Mesenchymal stem cell (in vitro differentiated cells and primary cell): ENCODE measurements around the gene XPA.

ENCODE experiments used
- DNase-seq: peaks from one replicate; pipeline ENCODE4 v3.0.0-alpha.2; 2013
- H2AFZ ChIP-seq: one replicate; pipeline ENCODE4 v1.6.1; 2013; ENCODE audit warnings: low read depth, mild to moderate bottlenecking, control low read depth, inconsistent platforms, low read length, moderate library complexity
- H2AK5ac ChIP-seq: 2 replicates; pipeline ENCODE4 v1.6.1; 2013; ENCODE audit warnings: low read length, moderate library complexity, mild to moderate bottlenecking, inconsistent platforms; ENCODE audit not compliant: severe bottlenecking
- H2BK120ac ChIP-seq: one replicate; pipeline ENCODE4 v1.6.1; 2013; ENCODE audit warnings: low read depth, mild to moderate bottlenecking, inconsistent platforms, low read length, moderate library complexity
- H2BK12ac ChIP-seq, 2 experiments: one replicate each; pipeline ENCODE4 v1.6.1; 2013; ENCODE audit warnings: inconsistent platforms in 2 of 2, low read length in 2 of 2, mild to moderate bottlenecking in 2 of 2, moderate library complexity in 2 of 2, control low read depth in 1 of 2
- H2BK15ac ChIP-seq: one replicate; pipeline ENCODE4 v1.6.1; 2013; ENCODE audit warnings: mild to moderate bottlenecking, low read depth, inconsistent platforms; ENCODE audit not compliant: poor library complexity, severe bottlenecking
- H2BK5ac ChIP-seq: 2 replicates; pipeline ENCODE4 v1.6.1; 2013; ENCODE audit warnings: low read depth, mild to moderate bottlenecking, low read length, control low read depth, inconsistent platforms; ENCODE audit not compliant: poor library complexity, severe bottlenecking
- H3K14ac ChIP-seq, 2 experiments: one replicate each; pipeline ENCODE4 v1.6.1; 2013; ENCODE audit warnings: inconsistent platforms in 2 of 2, low read length in 2 of 2, control low read depth in 1 of 2, mild to moderate bottlenecking in 1 of 2, moderate library complexity in 1 of 2
- H3K18ac ChIP-seq, 2 experiments: one replicate each; pipeline ENCODE4 v1.6.1; 2013; ENCODE audit warnings: inconsistent platforms in 2 of 2, low read length in 2 of 2, control low read depth in 1 of 2, low read depth in 1 of 2, mild to moderate bottlenecking in 1 of 2
- H3K23ac ChIP-seq, 2 experiments: one replicate each; pipeline ENCODE4 v1.6.1; 2013; ENCODE audit warnings: inconsistent platforms in 2 of 2, low read length in 2 of 2, mild to moderate bottlenecking in 2 of 2, moderate library complexity in 2 of 2, control low read depth in 1 of 2
- H3K27ac ChIP-seq: 2 replicates; pipeline ENCODE4 v1.5.1; 2013; ENCODE audit warnings: mild to moderate bottlenecking, moderate library complexity, low read length, control low read depth, inconsistent platforms; ENCODE audit not compliant: poor library complexity, severe bottlenecking
- H3K27me3 ChIP-seq, 2 experiments: 2 replicates each; pipeline versions ENCODE4 v1.6.1 to v1.7.0; 2013; ENCODE audit warnings: low read length in 2 of 2, mild to moderate bottlenecking in 2 of 2, moderate library complexity in 2 of 2, control low read depth in 1 of 2, inconsistent platforms in 1 of 2; ENCODE audit not compliant: control insufficient read depth in 1 of 2, insufficient read depth in 1 of 2
- H3K36me3 ChIP-seq, 2 experiments: 2 replicates each; pipeline versions ENCODE4 v1.6.1 to v1.7.0; 2013; ENCODE audit warnings: low read length in 2 of 2, control low read depth in 1 of 2, inconsistent platforms in 1 of 2, low read depth in 1 of 2, mild to moderate bottlenecking in 1 of 2; ENCODE audit not compliant: insufficient read depth in 2 of 2, control insufficient read depth in 1 of 2
- H3K4ac ChIP-seq, 2 experiments: one replicate each; pipeline ENCODE4 v1.6.1; 2013; ENCODE audit warnings: inconsistent platforms in 2 of 2, low read length in 2 of 2, mild to moderate bottlenecking in 2 of 2, moderate library complexity in 2 of 2, control low read depth in 1 of 2, low read depth in 1 of 2
- H3K4me1 ChIP-seq: 2 replicates; pipeline ENCODE4 v1.6.1; 2013; ENCODE audit warnings: low read depth, low read length, control low read depth; ENCODE audit not compliant: control insufficient read depth, insufficient read depth
- H3K4me2 ChIP-seq: 2 replicates; pipeline ENCODE4 v1.6.1; 2013; ENCODE audit warnings: low read length, mild to moderate bottlenecking, inconsistent platforms; ENCODE audit not compliant: poor library complexity, severe bottlenecking
- H3K4me3 ChIP-seq, 2 experiments: 2 replicates each; pipeline versions ENCODE4 v1.5.1 to v1.7.0; 2013; ENCODE audit warnings: low read length in 2 of 2, mild to moderate bottlenecking in 2 of 2, control low read depth in 1 of 2, low read depth in 1 of 2; ENCODE audit not compliant: insufficient read depth in 1 of 2
- H3K79me1 ChIP-seq: replicated peaks from 2 replicates; pipeline ENCODE4 v1.6.1; 2013; ENCODE audit warnings: mild to moderate bottlenecking, control low read depth, low read length, inconsistent platforms; ENCODE audit not compliant: poor library complexity, severe bottlenecking
- H3K9ac ChIP-seq: 2 replicates; pipeline ENCODE4 v1.7.0; 2013; ENCODE audit warnings: mild to moderate bottlenecking, low read length, moderate library complexity
- H3K9me3 ChIP-seq: 2 replicates; pipeline ENCODE4 v1.7.0; 2013; ENCODE audit warnings: mild to moderate bottlenecking, low read length; ENCODE audit not compliant: control insufficient read depth
- H4K8ac ChIP-seq: one replicate; pipeline ENCODE4 v1.6.1; 2013; ENCODE audit warnings: inconsistent platforms, mild to moderate bottlenecking, low read length, moderate library complexity
- H4K91ac ChIP-seq: one replicate; pipeline ENCODE4 v1.6.1; 2013; ENCODE audit warnings: mild to moderate bottlenecking, low read length, inconsistent platforms
- whole genome bisulfite sequencing: methylation state at CpG from one replicate; pipeline ENCODE4 v1.1.7; 2013; ENCODE audit warnings: mixed read lengths; 5-methylcytosine and 5-hydroxymethylcytosine counted together

XPA gene

GRCh38 chr9:97668485-97668884 is 28.7 kb downstream of the XPA start:
- Histone ChIP-seq H2AFZ (no peak overlapping the region), H3K4ac (no peak overlapping the region), H2BK15ac (no peak overlapping the region), H3K79me1 (peaks cover 22% of the 10 kb centered on the region), H3K4me2 (no peak overlapping the region), H3K14ac (no peak overlapping the region), H3K9me3 (no peaks in the 10 kb centered on the region), H4K91ac (no peak overlapping the region), H3K27me3 (no peaks in the 10 kb centered on the region), H3K4me1 (no peaks in the 10 kb centered on the region), H4K8ac (no peak overlapping the region), H3K23ac (no peak overlapping the region), H2BK120ac (no peak overlapping the region), H3K18ac (no peak overlapping the region), H3K27ac (no peak overlapping the region), H2BK12ac (no peak overlapping the region), H3K4me3 (no peak overlapping the region), H2BK5ac (no peak overlapping the region), H2AK5ac (no peak overlapping the region), H3K9ac (no peak overlapping the region), H3K36me3 (peaks cover 21 to 98% of the 10 kb centered on the region in 2 experiments)
- DNase-seq: no peak
- WGBS: 97% methylated on average over 2 of the region's 3 CpGs

GRCh38 chr9:97666907-97667686 is 30.0 kb downstream of the XPA start:
- Histone ChIP-seq H3K27me3 (no peaks in the 10 kb centered on the region), H3K27ac (no peak overlapping the region), H3K4ac (no peak overlapping the region), H3K4me2 (no peak overlapping the region), H4K8ac (no peak overlapping the region), H2BK12ac (no peak overlapping the region), H3K14ac (no peak overlapping the region), H3K4me3 (no peak overlapping the region), H3K79me1 (peaks cover 22% of the 10 kb centered on the region), H3K9me3 (no peaks in the 10 kb centered on the region), H2BK120ac (no peak overlapping the region), H2AK5ac (no peak overlapping the region), H3K4me1 (no peaks in the 10 kb centered on the region), H3K23ac (no peak overlapping the region), H2BK15ac (no peak overlapping the region), H2AFZ (no peak overlapping the region), H3K18ac (no peak overlapping the region), H2BK5ac (no peak overlapping the region), H3K36me3 (peaks cover 17 to 97% of the 10 kb centered on the region in 2 experiments), H3K9ac (no peak overlapping the region), H4K91ac (no peak overlapping the region)
- no peak for DNase-seq
- 90% methylated on average over 2 of the region's 5 CpGs for WGBS

GRCh38 chr9:97665742-97666141 is 31.4 kb downstream of the XPA start:
- H4K8ac ChIP-seq: no peak overlapping the region
- no peak overlapping the region for H3K27ac ChIP-seq
- H4K91ac ChIP-seq: no peak overlapping the region
- no peak overlapping the region for H3K4me3 ChIP-seq
- H3K9ac ChIP-seq: no peak overlapping the region
- peaks cover 17 to 97% of the 10 kb centered on the region in 2 experiments for H3K36me3 ChIP-seq
- no peak overlapping the region for H2AFZ ChIP-seq
- H3K9me3 ChIP-seq: no peaks in the 10 kb centered on the region
- no peak overlapping the region for H2BK15ac ChIP-seq
- DNase-seq: no peak
- H2BK120ac ChIP-seq: no peak overlapping the region
- 100% methylated on average over 1 of the region's 3 CpGs for WGBS
- H3K4ac ChIP-seq: no peak overlapping the region
- H2AK5ac ChIP-seq: no peak overlapping the region
- peaks cover 18% of the 10 kb centered on the region for H3K79me1 ChIP-seq
- H3K18ac ChIP-seq: no peak overlapping the region
- H3K27me3 ChIP-seq: no peaks in the 10 kb centered on the region
- no peak overlapping the region for H2BK5ac ChIP-seq
- H3K14ac ChIP-seq: no peak overlapping the region
- H2BK12ac ChIP-seq: no peak overlapping the region
- no peak overlapping the region for H3K4me2 ChIP-seq
- no peaks in the 10 kb centered on the region for H3K4me1 ChIP-seq
- H3K23ac ChIP-seq: no peak overlapping the region

GRCh38 chr9:97660847-97661246 is 36.3 kb downstream of the XPA start:
- no peak overlapping the region for H3K18ac ChIP-seq
- no peak overlapping the region for H3K27ac ChIP-seq
- peaks cover 19% of the 10 kb centered on the region for H3K79me1 ChIP-seq
- no peak overlapping the region for H2AK5ac ChIP-seq
- no peaks in the 10 kb centered on the region for H3K27me3 ChIP-seq
- no peak overlapping the region for H2BK15ac ChIP-seq
- DNase-seq: peak; percentile 54
- H3K9me3 ChIP-seq: peaks cover 3% of the 10 kb centered on the region
- no peak overlapping the region for H2BK5ac ChIP-seq
- no peak overlapping the region for H2BK120ac ChIP-seq
- no peak overlapping the region for H3K4me3 ChIP-seq
- no CpG with 5 or more reads among the region's 2 CpGs for WGBS
- no peaks in the 10 kb centered on the region for H3K4me1 ChIP-seq
- no peak overlapping the region for H3K23ac ChIP-seq
- no peak overlapping the region for H3K4ac ChIP-seq
- no peak overlapping the region for H3K4me2 ChIP-seq
- H3K36me3 ChIP-seq: peaks cover 25 to 97% of the 10 kb centered on the region in 2 experiments
- H2AFZ ChIP-seq: no peak overlapping the region
- H4K8ac ChIP-seq: no peak overlapping the region
- no peak overlapping the region for H3K9ac ChIP-seq
- no peak overlapping the region for H2BK12ac ChIP-seq
- H3K14ac ChIP-seq: no peak overlapping the region
- no peak overlapping the region for H4K91ac ChIP-seq
